ENCODE results near the gene POU6F2. TPM values are rescaled to one million over a fixed set of nuclear protein-coding genes. Genes with fewer than 3 reads are reported as not detected.
"Not testable (repeated sequence)": the region's sequence is repeated elsewhere in the genome, so short reads cannot be mapped to it uniquely, and the experiment has no call there.

Gene POU6F2
- total and polyA plus RNA-seq, 5 donors from 2014 or later, result not detected

DNA sequence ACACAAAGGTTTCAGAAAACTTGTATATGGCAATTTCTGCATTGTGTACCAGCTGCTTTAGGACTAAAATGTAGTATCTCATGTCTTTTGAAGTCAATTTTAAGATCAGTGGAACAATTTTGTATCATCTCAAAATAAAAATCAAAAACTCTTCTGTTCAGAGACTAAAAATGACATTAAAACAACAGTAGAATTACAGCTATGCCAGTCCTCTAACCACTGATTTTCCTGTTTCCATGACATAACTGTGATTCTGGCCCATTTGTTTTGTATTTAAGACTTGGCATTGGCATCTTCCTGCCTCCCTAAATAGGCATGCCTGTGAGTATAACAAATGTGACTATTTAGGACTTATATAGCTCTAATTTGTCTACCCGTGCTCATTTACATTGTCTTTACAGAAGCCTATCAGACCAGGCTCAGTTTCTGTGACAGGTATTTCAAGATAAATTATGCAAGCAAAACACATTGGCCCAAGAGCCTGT is 39.7 kb upstream of the POU6F2 start:
- Histone ChIP-seq H3K4me1 (ENCODE audit: control insufficient read depth, insufficient read depth, low read length, poor library complexity, severe bottlenecking) (no peaks in the 10 kb centered on the region), H3K4me3 (ENCODE audit: low read depth, low read length) (no peak overlapping the region), H3K27ac (ENCODE audit: insufficient read depth, low read length, poor library complexity, severe bottlenecking) (no peak overlapping the region), H3K27me3 (ENCODE audit: control insufficient read depth, insufficient read depth, low read length) (peaks cover 11% of the 10 kb centered on the region), H3K9me3 (ENCODE audit: control insufficient read depth in 2 of 2, low read length in 2 of 2) (no peaks in the 10 kb centered on the region), H3K36me3 (ENCODE audit: control insufficient read depth, insufficient read depth, low read length) (no peaks in the 10 kb centered on the region)
- H3K9me3 Mint-ChIP-seq, result no peaks in the 10 kb centered on the region
- no peak overlapping the region for H3K27ac Mint-ChIP-seq
- no peaks in the 10 kb centered on the region for H3K4me1 Mint-ChIP-seq
- no peaks in the 10 kb centered on the region for H3K36me3 Mint-ChIP-seq
- DNase-seq, result no peak
- H3K27me3 Mint-ChIP-seq, result peaks cover 6% of the 10 kb centered on the region
- no peak overlapping the region for H3K4me3 Mint-ChIP-seq
- no peak for ATAC-seq (ENCODE audit: low read depth in 2 of 2)

DNA sequence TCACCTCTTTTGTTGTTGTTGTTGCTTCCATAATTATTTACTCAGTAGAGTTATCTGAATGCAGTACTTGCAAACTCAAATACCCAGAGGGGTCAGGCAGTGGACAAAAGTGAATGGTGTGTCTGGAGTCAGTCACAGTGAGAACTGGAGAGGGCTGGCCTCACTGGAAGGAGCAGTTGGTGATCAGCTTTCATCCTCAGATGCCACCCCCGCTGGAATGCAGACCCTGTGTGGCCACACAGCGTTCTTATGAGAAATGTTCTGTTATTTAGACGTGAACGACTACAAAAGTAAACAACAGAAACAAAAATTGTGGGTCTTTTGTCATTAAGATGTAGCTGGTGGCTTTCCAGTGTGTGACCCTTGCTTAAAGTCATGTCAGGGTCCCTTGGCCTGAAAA is 39.1 kb upstream of the POU6F2 start:
- Histone ChIP-seq H3K27ac (ENCODE audit: insufficient read depth, low read length, poor library complexity, severe bottlenecking) (no peak overlapping the region), H3K4me3 (ENCODE audit: low read depth, low read length) (no peak overlapping the region), H3K9me3 (ENCODE audit: control insufficient read depth in 2 of 2, low read length in 2 of 2) (no peaks in the 10 kb centered on the region), H3K36me3 (ENCODE audit: control insufficient read depth, insufficient read depth, low read length) (no peaks in the 10 kb centered on the region), H3K4me1 (ENCODE audit: control insufficient read depth, insufficient read depth, low read length, poor library complexity, severe bottlenecking) (no peaks in the 10 kb centered on the region), H3K27me3 (ENCODE audit: control insufficient read depth, insufficient read depth, low read length) (peaks cover 11% of the 10 kb centered on the region)
- Mint-ChIP-seq H3K9me3 (no peaks in the 10 kb centered on the region), H3K4me1 (no peaks in the 10 kb centered on the region), H3K4me3 (no peak overlapping the region), H3K36me3 (no peaks in the 10 kb centered on the region), H3K27ac (no peak overlapping the region), H3K27me3 (peaks cover 6% of the 10 kb centered on the region)
- DNase-seq (no peak), ATAC-seq (ENCODE audit: low read depth in 2 of 2) (no peak)

DNA sequence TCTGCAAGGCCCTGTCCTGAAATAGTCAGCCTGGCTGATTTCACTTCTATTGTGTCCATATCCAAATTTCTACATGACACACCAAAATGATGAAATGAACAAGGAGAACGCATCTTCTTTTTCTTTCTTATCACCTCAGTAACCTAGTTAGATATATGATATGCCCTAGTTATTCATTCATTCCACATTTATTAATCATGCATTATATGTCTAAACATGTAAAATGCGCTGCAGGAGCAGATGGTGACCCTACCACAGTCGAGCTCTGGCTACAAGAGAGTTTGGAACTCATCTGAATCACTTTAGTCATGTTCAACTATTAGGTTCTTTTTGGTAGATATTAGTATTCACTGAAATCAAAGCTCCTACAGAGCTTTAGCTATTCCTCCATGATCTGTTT is 36.9 kb upstream of the POU6F2 start:
- Histone ChIP-seq H3K4me3 (ENCODE audit: low read depth, low read length) (no peak overlapping the region), H3K27me3 (ENCODE audit: control insufficient read depth, insufficient read depth, low read length) (peaks cover 11% of the 10 kb centered on the region), H3K36me3 (ENCODE audit: control insufficient read depth, insufficient read depth, low read length) (no peaks in the 10 kb centered on the region), H3K9me3 (ENCODE audit: control insufficient read depth in 2 of 2, low read length in 2 of 2) (no peaks in the 10 kb centered on the region), H3K27ac (ENCODE audit: insufficient read depth, low read length, poor library complexity, severe bottlenecking) (no peak overlapping the region), H3K4me1 (ENCODE audit: control insufficient read depth, insufficient read depth, low read length, poor library complexity, severe bottlenecking) (no peaks in the 10 kb centered on the region)
- no peaks in the 10 kb centered on the region for H3K36me3 Mint-ChIP-seq
- H3K4me3 Mint-ChIP-seq, result no peak overlapping the region
- H3K27ac Mint-ChIP-seq, result no peak overlapping the region
- H3K27me3 Mint-ChIP-seq, result peaks cover 6% of the 10 kb centered on the region
- no peaks in the 10 kb centered on the region for H3K9me3 Mint-ChIP-seq
- DNase-seq, result no peak
- H3K4me1 Mint-ChIP-seq, result no peaks in the 10 kb centered on the region
- no peak for ATAC-seq (ENCODE audit: low read depth in 2 of 2)

DNA sequence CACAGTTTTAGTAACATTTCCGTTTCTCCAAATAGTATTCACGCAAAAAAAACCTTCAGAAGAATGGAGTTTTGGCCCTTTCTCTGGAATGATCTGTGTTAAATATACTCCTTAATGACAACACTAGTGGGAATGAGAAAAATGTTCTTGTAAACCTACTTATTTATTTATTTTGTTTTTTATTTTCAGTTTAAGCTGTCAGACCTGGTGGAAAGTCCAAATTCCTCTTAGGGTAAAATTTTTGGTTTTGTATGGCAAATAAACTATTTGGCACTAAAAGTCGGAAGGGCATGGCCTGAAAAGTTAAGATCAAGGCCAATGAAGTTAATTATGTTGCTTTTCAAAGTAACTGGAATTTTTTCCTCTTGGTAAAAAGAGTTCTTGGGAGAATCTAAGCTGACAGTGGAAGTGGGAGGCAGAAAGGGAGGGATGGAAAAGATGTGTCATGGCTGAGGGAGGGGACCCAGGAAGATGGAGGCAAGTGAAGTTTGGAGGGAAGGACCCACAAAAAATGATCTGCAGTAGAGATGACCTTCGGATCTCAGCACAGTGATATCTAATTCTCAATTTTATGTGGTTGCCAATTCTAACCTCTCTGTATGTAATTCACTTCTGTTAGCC is 35.2 kb upstream of the POU6F2 start:
- Histone ChIP-seq H3K4me3 (ENCODE audit: low read depth, low read length) (no peak overlapping the region), H3K27ac (ENCODE audit: insufficient read depth, low read length, poor library complexity, severe bottlenecking) (no peak overlapping the region), H3K4me1 (ENCODE audit: control insufficient read depth, insufficient read depth, low read length, poor library complexity, severe bottlenecking) (no peaks in the 10 kb centered on the region), H3K27me3 (ENCODE audit: control insufficient read depth, insufficient read depth, low read length) (peaks cover 9% of the 10 kb centered on the region), H3K36me3 (ENCODE audit: control insufficient read depth, insufficient read depth, low read length) (no peaks in the 10 kb centered on the region), H3K9me3 (ENCODE audit: control insufficient read depth in 2 of 2, low read length in 2 of 2) (no peaks in the 10 kb centered on the region)
- Mint-ChIP-seq H3K9me3 (no peaks in the 10 kb centered on the region), H3K36me3 (no peaks in the 10 kb centered on the region), H3K4me1 (no peaks in the 10 kb centered on the region), H3K4me3 (no peak overlapping the region), H3K27me3 (peaks cover 6% of the 10 kb centered on the region), H3K27ac (no peak overlapping the region)
- ATAC-seq (ENCODE audit: low read depth in 2 of 2) (no peak), DNase-seq (no peak)

DNA sequence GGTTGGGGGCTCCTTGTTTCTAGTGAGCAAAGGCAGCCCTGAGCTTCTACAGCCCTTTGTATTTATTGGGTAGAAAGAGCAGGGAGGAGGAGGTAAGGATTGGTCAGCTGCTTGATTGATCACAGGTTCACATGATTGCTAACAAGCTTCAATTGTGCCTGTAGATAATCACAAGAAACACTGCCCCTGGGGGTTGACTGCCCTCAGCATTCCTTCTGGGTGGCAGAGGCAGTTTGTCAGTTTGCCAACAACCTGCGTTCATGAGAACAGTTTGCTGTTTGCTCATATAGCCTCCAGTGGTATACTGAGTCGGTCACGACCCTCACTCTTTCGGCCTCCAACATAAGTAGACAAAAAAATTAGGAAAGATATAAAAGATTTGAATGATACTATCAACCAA is 30.2 kb upstream of the POU6F2 start:
- not testable (repeated sequence) for H3K4me3 Mint-ChIP-seq; H3K36me3 ChIP-seq (ENCODE audit: control insufficient read depth, insufficient read depth, low read length); H3K4me1 ChIP-seq (ENCODE audit: control insufficient read depth, insufficient read depth, low read length, poor library complexity, severe bottlenecking); H3K9me3 ChIP-seq (ENCODE audit: control insufficient read depth in 2 of 2, low read length in 2 of 2); H3K27me3 ChIP-seq (ENCODE audit: control insufficient read depth, insufficient read depth, low read length); H3K9me3 Mint-ChIP-seq; H3K4me3 ChIP-seq (ENCODE audit: low read depth, low read length); DNase-seq; ATAC-seq (ENCODE audit: low read depth in 2 of 2); H3K27me3 Mint-ChIP-seq; H3K36me3 Mint-ChIP-seq; H3K27ac Mint-ChIP-seq; H3K27ac ChIP-seq (ENCODE audit: insufficient read depth, low read length, poor library complexity, severe bottlenecking); H3K4me1 Mint-ChIP-seq

DNA sequence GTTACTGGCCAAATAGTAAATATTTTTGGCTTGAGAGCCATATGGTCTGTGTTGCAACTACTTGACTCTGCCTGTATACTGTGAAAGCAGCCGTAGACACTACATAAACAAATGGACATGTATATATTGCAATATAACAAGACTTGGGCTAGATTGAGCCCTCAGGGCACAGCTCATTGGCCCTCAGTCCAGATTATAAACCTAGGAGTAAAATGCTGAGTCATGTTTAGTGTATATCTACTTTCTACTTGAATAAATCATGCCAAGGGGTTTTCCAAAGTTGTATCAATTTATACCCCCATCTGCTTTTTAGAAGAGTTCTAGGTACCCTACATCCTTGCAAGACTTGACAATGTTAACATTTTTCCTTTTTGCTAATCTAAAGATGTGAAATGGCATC is 27.4 kb upstream of the POU6F2 start:
- Histone ChIP-seq H3K4me3 (ENCODE audit: low read depth, low read length) (no peak overlapping the region), H3K4me1 (ENCODE audit: control insufficient read depth, insufficient read depth, low read length, poor library complexity, severe bottlenecking) (no peaks in the 10 kb centered on the region), H3K36me3 (ENCODE audit: control insufficient read depth, insufficient read depth, low read length) (no peaks in the 10 kb centered on the region), H3K9me3 (ENCODE audit: control insufficient read depth in 2 of 2, low read length in 2 of 2) (no peaks in the 10 kb centered on the region), H3K27ac (ENCODE audit: insufficient read depth, low read length, poor library complexity, severe bottlenecking) (no peak overlapping the region), H3K27me3 (ENCODE audit: control insufficient read depth, insufficient read depth, low read length) (peaks cover 2% of the 10 kb centered on the region)
- ATAC-seq (ENCODE audit: low read depth in 2 of 2) (no peak), DNase-seq (no peak)
- H3K4me3 Mint-ChIP-seq, result no peak overlapping the region
- no peak overlapping the region for H3K27ac Mint-ChIP-seq
- peaks cover 4% of the 10 kb centered on the region for H3K27me3 Mint-ChIP-seq
- no peaks in the 10 kb centered on the region for H3K36me3 Mint-ChIP-seq
- H3K9me3 Mint-ChIP-seq, result no peaks in the 10 kb centered on the region
- H3K4me1 Mint-ChIP-seq, result no peaks in the 10 kb centered on the region

DNA sequence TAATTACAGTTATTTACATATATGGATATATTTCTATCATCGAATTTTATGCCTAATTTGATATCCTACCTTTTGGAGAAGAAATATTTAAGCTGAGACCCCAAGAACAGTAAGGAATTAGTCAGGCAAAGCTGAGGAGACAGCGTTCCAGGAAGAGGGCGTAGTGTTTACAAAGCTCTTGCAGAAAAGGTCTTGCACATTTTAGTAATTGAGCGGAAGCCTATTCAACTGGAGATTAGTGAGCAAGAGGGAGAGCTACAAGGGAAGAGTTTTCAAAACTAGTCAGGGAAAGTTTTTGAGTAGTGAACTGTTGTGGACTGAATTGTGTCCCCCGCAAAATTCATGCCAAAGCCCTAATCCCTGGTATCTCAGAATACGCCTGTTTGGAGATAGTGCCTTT is 26.5 kb upstream of the POU6F2 start:
- no peaks in the 10 kb centered on the region for H3K4me1 ChIP-seq (ENCODE audit: control insufficient read depth, insufficient read depth, low read length, poor library complexity, severe bottlenecking)
- no peak for ATAC-seq (ENCODE audit: low read depth in 2 of 2)
- H3K9me3 ChIP-seq (ENCODE audit: control insufficient read depth in 2 of 2, low read length in 2 of 2), result no peaks in the 10 kb centered on the region
- no peak overlapping the region for H3K27ac Mint-ChIP-seq
- H3K27ac ChIP-seq (ENCODE audit: insufficient read depth, low read length, poor library complexity, severe bottlenecking), result no peak overlapping the region
- no peaks in the 10 kb centered on the region for H3K4me1 Mint-ChIP-seq
- H3K36me3 ChIP-seq (ENCODE audit: control insufficient read depth, insufficient read depth, low read length), result no peaks in the 10 kb centered on the region
- H3K36me3 Mint-ChIP-seq, result no peaks in the 10 kb centered on the region
- no peak overlapping the region for H3K4me3 Mint-ChIP-seq
- H3K4me3 ChIP-seq (ENCODE audit: low read depth, low read length), result no peak overlapping the region
- no peak for DNase-seq
- H3K9me3 Mint-ChIP-seq, result no peaks in the 10 kb centered on the region
- peaks cover 2% of the 10 kb centered on the region for H3K27me3 ChIP-seq (ENCODE audit: control insufficient read depth, insufficient read depth, low read length)
- peaks cover 4% of the 10 kb centered on the region for H3K27me3 Mint-ChIP-seq

DNA sequence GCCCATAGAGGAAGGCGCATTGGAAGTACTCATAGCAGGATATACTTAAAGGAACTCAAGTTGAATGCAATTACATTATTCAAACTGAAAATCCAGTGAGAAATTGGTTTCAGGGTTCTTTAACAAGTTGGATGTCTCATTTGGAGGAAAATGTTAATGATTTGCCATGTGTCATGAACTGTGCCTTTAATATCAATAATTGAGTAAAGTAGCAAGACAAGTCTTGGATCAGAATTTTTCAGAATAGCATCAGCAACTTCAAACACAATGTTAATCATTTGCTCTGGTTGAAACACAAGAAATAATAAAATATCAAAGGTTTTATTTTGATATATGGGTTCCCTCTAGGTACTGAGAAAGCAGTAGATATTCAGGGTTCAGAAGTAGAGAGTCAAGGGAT is 24.5 kb upstream of the POU6F2 start:
- DNase-seq (no peak), ATAC-seq (ENCODE audit: low read depth in 2 of 2) (no peak)
- H3K27ac ChIP-seq (ENCODE audit: insufficient read depth, low read length, poor library complexity, severe bottlenecking), result no peak overlapping the region
- H3K4me3 Mint-ChIP-seq, result no peak overlapping the region
- H3K9me3 ChIP-seq (ENCODE audit: control insufficient read depth in 2 of 2, low read length in 2 of 2), result no peaks in the 10 kb centered on the region
- peaks cover 4% of the 10 kb centered on the region for H3K27me3 Mint-ChIP-seq
- no peak overlapping the region for H3K4me3 ChIP-seq (ENCODE audit: low read depth, low read length)
- H3K9me3 Mint-ChIP-seq, result peaks cover 0 to 1% (median 0%) of the 10 kb centered on the region in 7 donors
- H3K36me3 Mint-ChIP-seq, result no peaks in the 10 kb centered on the region
- no peaks in the 10 kb centered on the region for H3K4me1 ChIP-seq (ENCODE audit: control insufficient read depth, insufficient read depth, low read length, poor library complexity, severe bottlenecking)
- H3K27ac Mint-ChIP-seq, result no peak overlapping the region
- no peaks in the 10 kb centered on the region for H3K4me1 Mint-ChIP-seq
- H3K27me3 ChIP-seq (ENCODE audit: control insufficient read depth, insufficient read depth, low read length), result peaks cover 2% of the 10 kb centered on the region
- no peaks in the 10 kb centered on the region for H3K36me3 ChIP-seq (ENCODE audit: control insufficient read depth, insufficient read depth, low read length)

Data from CD4-positive, CD25-positive, alpha-beta regulatory T cell (primary cell).